T-helper 2 cell treated with Interferon-gamma antibody and Interleukin-4, amounts not matched to agents 5 μg/mL and 100 μg/mL, for 36 hours (primary cell): Measurements from ENCODE around the gene SEC24D.
"Not testable (repeated sequence)": the region's sequence is repeated elsewhere in the genome, so short reads cannot be mapped to it uniquely, and the experiment has no call there.

Source experiments
- DNase-seq: peaks from one replicate; pipeline ENCODE4 v3.0.0; 2021; ENCODE audit warnings: low spot score
- H3K27ac Mint-ChIP-seq: one replicate; pipeline ENCODE4 v1.8.0; 2021; ENCODE audit warnings: mild to moderate bottlenecking, mixed read lengths
- H3K27me3 Mint-ChIP-seq: one replicate; pipeline ENCODE4 v1.8.0; 2021; ENCODE audit warnings: low read depth, mixed read lengths
- H3K36me3 Mint-ChIP-seq: one replicate; pipeline ENCODE4 v1.8.0; 2021; ENCODE audit warnings: low read depth, mixed read lengths
- H3K4me1 Mint-ChIP-seq: one replicate; pipeline ENCODE4 v1.8.0; 2021; ENCODE audit warnings: low read depth, mixed read lengths
- H3K4me3 Mint-ChIP-seq: one replicate; pipeline ENCODE4 v1.8.0; 2022; ENCODE audit warnings: mild to moderate bottlenecking, moderate library complexity, mixed read lengths
- H3K9me3 Mint-ChIP-seq: one replicate; pipeline ENCODE4 v1.8.0; 2021; ENCODE audit warnings: mixed read lengths

SEC24D gene

GRCh38 chr4:118810991-118811764, 24.7 kb downstream of the SEC24D start:
- Mint-ChIP-seq H3K4me3 (no peak overlapping the region), H3K27me3 (no peaks in the 10 kb centered on the region), H3K4me1 (no peaks in the 10 kb centered on the region), H3K27ac (no peak overlapping the region), H3K36me3 (peaks cover 65% of the 10 kb centered on the region), H3K9me3 (no peaks in the 10 kb centered on the region)
- DNase-seq, result no peak

- Mint-ChIP-seq H3K27ac (no peak overlapping the region), H3K9me3 (no peaks in the 10 kb centered on the region), H3K4me1 (no peaks in the 10 kb centered on the region), H3K4me3 (no peak overlapping the region), H3K27me3 (no peaks in the 10 kb centered on the region), H3K36me3 (peaks cover 49% of the 10 kb centered on the region)
- no peak for DNase-seq
Measured at GRCh38 chr4:118807659-118808058, 28.3 kb downstream of the SEC24D start.

GRCh38 chr4:118803253-118803652, 32.7 kb downstream of the SEC24D start:
- Mint-ChIP-seq H3K4me1 (no peaks in the 10 kb centered on the region), H3K4me3 (no peak overlapping the region), H3K36me3 (peaks cover 38% of the 10 kb centered on the region), H3K27me3 (no peaks in the 10 kb centered on the region), H3K9me3 (no peaks in the 10 kb centered on the region), H3K27ac (no peak overlapping the region)
- no peak for DNase-seq

- Mint-ChIP-seq H3K4me3 (no peak overlapping the region), H3K36me3 (peaks cover 34% of the 10 kb centered on the region)
Measured at GRCh38 chr4:118801895-118802575, 33.9 kb downstream of the SEC24D start.

GRCh38 chr4:118799231-118799942, 36.5 kb downstream of the SEC24D start:
- no peak for DNase-seq
- Mint-ChIP-seq H3K27ac (no peak overlapping the region), H3K27me3 (no peaks in the 10 kb centered on the region), H3K36me3 (peaks cover 37% of the 10 kb centered on the region), H3K4me1 (no peaks in the 10 kb centered on the region), H3K4me3 (no peak overlapping the region), H3K9me3 (no peaks in the 10 kb centered on the region)

More at GRCh38 chr4:118801895-118802575, 33.9 kb downstream of the SEC24D start:
- H3K27me3 Mint-ChIP-seq, result no peaks in the 10 kb centered on the region
- H3K27ac Mint-ChIP-seq, result no peak overlapping the region
- no peak for DNase-seq
- no peaks in the 10 kb centered on the region for H3K9me3 Mint-ChIP-seq
- H3K4me1 Mint-ChIP-seq, result no peaks in the 10 kb centered on the region

GRCh38 chr4:118798658-118799057, 37.3 kb downstream of the SEC24D start:
- Mint-ChIP-seq H3K36me3 (peaks cover 35% of the 10 kb centered on the region), H3K4me3 (no peak overlapping the region), H3K27ac (no peak overlapping the region), H3K27me3 (no peaks in the 10 kb centered on the region), H3K9me3 (no peaks in the 10 kb centered on the region), H3K4me1 (no peaks in the 10 kb centered on the region)
- DNase-seq, result no peak

GRCh38 chr4:118797558-118798142, 38.3 kb downstream of the SEC24D start:
- H3K27me3 Mint-ChIP-seq, result no peaks in the 10 kb centered on the region
- H3K36me3 Mint-ChIP-seq, result peaks cover 34% of the 10 kb centered on the region
- H3K9me3 Mint-ChIP-seq, result no peaks in the 10 kb centered on the region
- H3K4me1 Mint-ChIP-seq, result no peaks in the 10 kb centered on the region
- H3K4me3 Mint-ChIP-seq, result no peak overlapping the region
- H3K27ac Mint-ChIP-seq, result no peak overlapping the region
- DNase-seq, result no peak

GRCh38 chr4:118791690-118792446, 44.1 kb downstream of the SEC24D start:
- DNase-seq, H3K27me3 Mint-ChIP-seq, H3K4me3 Mint-ChIP-seq, H3K9me3 Mint-ChIP-seq, H3K27ac Mint-ChIP-seq, H3K4me1 Mint-ChIP-seq: not testable (repeated sequence)
- peaks cover 24% of the 10 kb centered on the region for H3K36me3 Mint-ChIP-seq

GRCh38 chr4:118790544-118790943, 45.4 kb downstream of the SEC24D start:
- no peak for DNase-seq
- Mint-ChIP-seq H3K36me3 (peaks cover 15% of the 10 kb centered on the region), H3K4me1 (no peaks in the 10 kb centered on the region)

GRCh38 chr4:118788911-118789310, 47.0 kb downstream of the SEC24D start:
- DNase-seq, result no peak
- Mint-ChIP-seq H3K9me3 (no peaks in the 10 kb centered on the region), H3K4me1 (no peaks in the 10 kb centered on the region), H3K36me3 (peaks cover 20% of the 10 kb centered on the region), H3K4me3 (no peak overlapping the region), H3K27me3 (no peaks in the 10 kb centered on the region), H3K27ac (no peak overlapping the region)

More at GRCh38 chr4:118790544-118790943, 45.4 kb downstream of the SEC24D start:
- Mint-ChIP-seq H3K4me3 (no peak overlapping the region), H3K27me3 (no peaks in the 10 kb centered on the region), H3K27ac (no peak overlapping the region), H3K9me3 (no peaks in the 10 kb centered on the region)

- H3K4me3 Mint-ChIP-seq, result no peak overlapping the region
- H3K27me3 Mint-ChIP-seq, result no peaks in the 10 kb centered on the region
- no peak for DNase-seq
- no peaks in the 10 kb centered on the region for H3K9me3 Mint-ChIP-seq
- H3K36me3 Mint-ChIP-seq, result peaks cover 27% of the 10 kb centered on the region
- H3K27ac Mint-ChIP-seq, result no peak overlapping the region
- no peaks in the 10 kb centered on the region for H3K4me1 Mint-ChIP-seq
Measured at GRCh38 chr4:118787844-118788380, 48.0 kb downstream of the SEC24D start.

GRCh38 chr4:118784776-118785175, 51.1 kb downstream of the SEC24D start:
- Mint-ChIP-seq H3K9me3 (peaks cover 10% of the 10 kb centered on the region), H3K27ac (no peak overlapping the region), H3K27me3 (no peaks in the 10 kb centered on the region), H3K36me3 (peaks cover 32% of the 10 kb centered on the region), H3K4me3 (no peak overlapping the region), H3K4me1 (no peaks in the 10 kb centered on the region)
- DNase-seq, result no peak

- no peak for DNase-seq
- Mint-ChIP-seq H3K27ac (no peak overlapping the region), H3K4me3 (no peak overlapping the region), H3K9me3 (peaks cover 10% of the 10 kb centered on the region), H3K4me1 (no peaks in the 10 kb centered on the region), H3K36me3 (peaks cover 32% of the 10 kb centered on the region), H3K27me3 (no peaks in the 10 kb centered on the region)
Measured at GRCh38 chr4:118783887-118784286, 52.0 kb downstream of the SEC24D start.
